DOHH2 (cell line): ENCODE results near the gene SDF2.

ENCODE experiments used
- H3F3A ChIP-seq: fragments of 200-600 bp; sonication (generic), shearing (Covaris generic); 2 replicates; pipeline ENCODE4 v1.6.0; 2016; ENCODE audit warnings: antibody characterized with exemption, mild to moderate bottlenecking; ENCODE audit not compliant: control insufficient read depth, insufficient read depth
- H3K27ac ChIP-seq: fragments of 200-600 bp; sonication (generic); 2 replicates; pipeline ENCODE4 v1.5.1; 2014; ENCODE audit warnings: low read depth, mild to moderate bottlenecking, low read length, moderate library complexity
- H3K27me3 ChIP-seq: fragments of 200-600 bp; sonication (generic); 2 replicates; pipeline ENCODE4 v1.6.1; 2014; ENCODE audit warnings: mild to moderate bottlenecking, low read length, mixed read lengths; ENCODE audit not compliant: control insufficient read depth
- H3K36me3 ChIP-seq: fragments of 200-600 bp; sonication (generic); 2 replicates; pipeline ENCODE4 v1.6.1; 2014; ENCODE audit warnings: mild to moderate bottlenecking, low read length, moderate library complexity, mixed read lengths; ENCODE audit not compliant: control insufficient read depth
- H3K4me1 ChIP-seq: fragments of 200-600 bp; sonication (generic); 2 replicates; pipeline ENCODE4 v1.6.1; 2014; ENCODE audit warnings: mild to moderate bottlenecking, low read length, mixed read lengths; ENCODE audit not compliant: control insufficient read depth
- H3K4me2 ChIP-seq: fragments of 200-600 bp; sonication (generic); 2 replicates; pipeline ENCODE4 v1.6.0; 2014; ENCODE audit warnings: mild to moderate bottlenecking, low read length, moderate library complexity
- H3K4me3 ChIP-seq: fragments of 200-600 bp; sonication (generic); 2 replicates; pipeline ENCODE4 v1.5.1; 2014; ENCODE audit warnings: mild to moderate bottlenecking, low read length, mixed read lengths
- H3K79me2 ChIP-seq: fragments of 200-600 bp; sonication (generic); 2 replicates; pipeline ENCODE4 v1.6.1; 2014; ENCODE audit warnings: mild to moderate bottlenecking, low read length, mixed read lengths; ENCODE audit not compliant: control insufficient read depth
- H3K9me2 ChIP-seq: fragments of 200-600 bp; sonication (generic); replicated peaks from 2 replicates; pipeline ENCODE4 v1.6.1; 2014; ENCODE audit warnings: mild to moderate bottlenecking, low read length, mixed read lengths; ENCODE audit not compliant: control insufficient read depth
- H3K9me3 ChIP-seq: fragments of 200-600 bp; sonication (generic); 2 replicates; pipeline ENCODE4 v1.6.1; 2014; ENCODE audit warnings: antibody characterized with exemption, low read length, mixed read lengths; ENCODE audit not compliant: control insufficient read depth, insufficient read depth
- H4K20me1 ChIP-seq: fragments of 200-600 bp; sonication (generic); 2 replicates; pipeline ENCODE4 v1.6.0; 2014; ENCODE audit warnings: low read depth, mild to moderate bottlenecking, antibody characterized with exemption, low read length, moderate library complexity; ENCODE audit not compliant: control insufficient read depth, insufficient read depth
- EZH2phosphoT487 ChIP-seq: fragments of 200-600 bp; sonication (generic); IDR thresholded peaks from 2 replicates; pipeline ENCODE4 v1.6.1; 2017; ENCODE audit warnings: borderline replicate concordance, mild to moderate bottlenecking, antibody characterized with exemption, low read length, moderate library complexity, mixed read lengths
- TF ChIP-seq, protein P1 (sequence below): fragments of 200-600 bp; sonication (generic); IDR thresholded peaks from one replicate; pipeline ENCODE4 v1.5.1; 2014; ENCODE audit warnings: antibody characterized with exemption, mild to moderate bottlenecking, low read depth, low read length; ENCODE audit not compliant: poor library complexity, severe bottlenecking

SDF2 gene

DNA sequence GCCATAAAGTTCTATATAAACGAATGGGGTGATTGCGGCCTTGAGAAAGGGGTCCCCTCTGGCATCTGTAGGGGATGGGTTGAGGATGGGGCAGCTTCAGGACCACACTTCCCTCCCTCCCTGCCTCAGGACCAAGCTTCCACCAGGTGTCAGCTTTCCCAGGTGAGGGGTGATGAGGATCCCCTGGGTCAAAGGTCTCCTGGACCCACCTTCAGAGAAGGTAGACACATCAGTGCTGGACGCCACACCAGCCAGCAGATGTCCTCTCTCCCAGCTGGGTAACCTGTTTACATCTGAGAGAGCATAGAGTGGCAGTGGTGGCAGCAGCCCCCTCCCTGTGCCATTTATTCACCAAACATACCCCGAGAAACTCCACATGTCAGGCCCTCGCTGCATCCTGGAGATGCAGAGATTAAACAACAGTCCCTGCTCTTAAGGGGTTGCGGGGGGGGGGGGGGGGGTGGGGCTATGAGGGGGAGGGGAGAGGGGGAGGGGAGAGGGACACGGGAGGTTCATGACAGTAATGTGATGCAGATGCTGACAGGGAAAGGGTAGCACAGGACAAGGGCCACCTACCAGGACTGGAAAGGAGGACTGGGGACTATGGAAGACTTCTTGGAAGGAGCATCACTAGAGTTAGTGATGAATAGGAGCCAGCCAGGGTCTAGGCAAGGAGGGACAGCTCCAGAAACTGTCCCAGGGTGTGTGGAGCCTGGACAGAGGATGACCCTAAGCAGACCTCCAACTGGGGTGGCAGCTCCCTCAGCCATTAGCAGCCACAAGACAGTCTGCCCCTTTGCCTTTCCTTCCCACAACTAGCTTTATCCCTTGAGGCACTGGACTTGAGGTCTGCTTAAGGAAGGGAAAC is 45.0 kb upstream of the SDF2 start:
- no peak overlapping the region for H3K4me2 ChIP-seq
- peaks cover 10% of the 10 kb centered on the region for H3F3A ChIP-seq
- no peak for TF ChIP-seq EZH2phosphoT487
- TF ChIP-seq, protein P1, sequence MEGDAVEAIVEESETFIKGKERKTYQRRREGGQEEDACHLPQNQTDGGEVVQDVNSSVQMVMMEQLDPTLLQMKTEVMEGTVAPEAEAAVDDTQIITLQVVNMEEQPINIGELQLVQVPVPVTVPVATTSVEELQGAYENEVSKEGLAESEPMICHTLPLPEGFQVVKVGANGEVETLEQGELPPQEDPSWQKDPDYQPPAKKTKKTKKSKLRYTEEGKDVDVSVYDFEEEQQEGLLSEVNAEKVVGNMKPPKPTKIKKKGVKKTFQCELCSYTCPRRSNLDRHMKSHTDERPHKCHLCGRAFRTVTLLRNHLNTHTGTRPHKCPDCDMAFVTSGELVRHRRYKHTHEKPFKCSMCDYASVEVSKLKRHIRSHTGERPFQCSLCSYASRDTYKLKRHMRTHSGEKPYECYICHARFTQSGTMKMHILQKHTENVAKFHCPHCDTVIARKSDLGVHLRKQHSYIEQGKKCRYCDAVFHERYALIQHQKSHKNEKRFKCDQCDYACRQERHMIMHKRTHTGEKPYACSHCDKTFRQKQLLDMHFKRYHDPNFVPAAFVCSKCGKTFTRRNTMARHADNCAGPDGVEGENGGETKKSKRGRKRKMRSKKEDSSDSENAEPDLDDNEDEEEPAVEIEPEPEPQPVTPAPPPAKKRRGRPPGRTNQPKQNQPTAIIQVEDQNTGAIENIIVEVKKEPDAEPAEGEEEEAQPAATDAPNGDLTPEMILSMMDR, result no peak
- H4K20me1 ChIP-seq, result no peaks in the 10 kb centered on the region
- H3K27me3 ChIP-seq, result no peaks in the 10 kb centered on the region
- no peak overlapping the region for H3K27ac ChIP-seq
- peaks cover 33% of the 10 kb centered on the region for H3K36me3 ChIP-seq
- H3K79me2 ChIP-seq, result peaks cover 9% of the 10 kb centered on the region
- peaks cover 14% of the 10 kb centered on the region for H3K4me1 ChIP-seq
- no peaks in the 10 kb centered on the region for H3K9me2 ChIP-seq
- H3K9me3 ChIP-seq, result no peaks in the 10 kb centered on the region
- H3K4me3 ChIP-seq, result no peak overlapping the region

DNA sequence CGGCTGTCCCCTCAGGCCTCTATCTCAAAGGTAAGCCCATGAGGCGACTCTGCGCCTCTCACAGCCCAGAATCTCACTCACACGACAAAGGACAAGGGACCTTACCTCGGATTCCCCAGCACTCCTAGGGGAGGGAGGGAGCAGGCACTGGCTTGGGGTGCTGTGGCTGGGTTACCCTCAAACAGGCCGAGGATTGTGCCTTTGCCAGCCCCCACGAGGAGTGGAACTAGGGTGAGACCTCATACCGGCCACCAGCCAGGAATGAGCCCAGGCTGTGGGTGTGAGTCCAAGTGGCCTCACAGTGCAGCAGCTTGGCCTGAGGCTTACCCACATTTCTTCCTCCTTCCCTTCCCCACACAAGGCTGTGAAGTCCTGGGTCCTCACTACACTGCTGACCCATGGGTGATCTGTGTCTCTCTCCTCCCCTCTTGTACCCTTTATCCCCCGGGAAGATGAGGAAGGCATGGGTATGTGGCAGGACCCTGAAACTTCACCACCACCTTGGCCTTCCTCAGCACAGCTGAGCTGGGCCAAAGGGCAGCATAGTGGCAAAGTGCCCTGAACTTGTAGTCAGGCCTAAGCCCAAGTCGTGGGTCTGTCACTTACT is 44.1 kb upstream of the SDF2 start:
- Histone ChIP-seq H3F3A (peaks cover 10% of the 10 kb centered on the region), H3K36me3 (peaks cover 42% of the 10 kb centered on the region), H3K27me3 (no peaks in the 10 kb centered on the region), H3K4me3 (no peak overlapping the region), H4K20me1 (no peaks in the 10 kb centered on the region), H3K79me2 (peaks cover 9% of the 10 kb centered on the region), H3K9me3 (no peaks in the 10 kb centered on the region), H3K9me2 (no peaks in the 10 kb centered on the region), H3K4me2 (no peak overlapping the region), H3K4me1 (peaks cover 10% of the 10 kb centered on the region), H3K27ac (no peak overlapping the region)
- TF ChIP-seq EZH2phosphoT487, result no peak
- TF ChIP-seq, protein P1, result no peak

DNA sequence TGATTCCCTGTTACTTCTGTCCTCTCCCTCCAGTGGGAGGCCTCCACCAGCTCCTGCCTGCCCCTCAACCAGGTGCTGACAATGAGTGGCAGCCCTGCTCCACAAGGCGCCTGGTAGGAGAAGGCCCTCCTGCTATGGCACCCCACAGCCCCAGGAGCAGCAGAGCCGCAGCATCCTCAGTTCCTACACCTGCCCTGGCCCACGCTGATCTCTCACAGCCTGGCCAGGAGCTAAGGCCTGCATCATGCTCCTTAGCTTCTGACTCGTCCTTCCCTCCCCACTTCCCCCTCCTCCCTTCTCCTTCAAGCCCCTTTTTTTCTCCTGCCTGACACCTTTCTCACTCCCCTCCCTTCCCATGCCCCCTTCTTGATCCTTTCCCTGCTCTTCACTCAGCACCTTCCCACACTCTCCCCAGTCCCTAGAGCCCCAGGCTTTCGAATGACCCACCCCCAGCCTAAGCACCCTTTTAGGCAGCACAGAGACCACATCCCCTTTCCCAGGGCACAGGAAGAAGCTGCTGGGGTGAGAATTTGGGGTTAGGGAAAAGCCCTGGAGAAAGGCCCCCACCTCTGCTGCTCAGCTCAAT is 43.5 kb upstream of the SDF2 start:
- Histone ChIP-seq H3K36me3 (peaks cover 49% of the 10 kb centered on the region), H4K20me1 (no peaks in the 10 kb centered on the region), H3F3A (peaks cover 10% of the 10 kb centered on the region), H3K9me3 (no peaks in the 10 kb centered on the region), H3K79me2 (0 out of 2 replicates have a peak, but pooled peaks cover 4% of the 10 kb centered on the region), H3K4me1 (peaks cover 5% of the 10 kb centered on the region), H3K4me2 (no peak overlapping the region), H3K9me2 (no peaks in the 10 kb centered on the region), H3K27ac (no peak overlapping the region), H3K4me3 (no peak overlapping the region), H3K27me3 (no peaks in the 10 kb centered on the region)
- TF ChIP-seq, protein P1, result no peak
- no peak for TF ChIP-seq EZH2phosphoT487
